Endothelial cell of umbilical vein (primary cell): Measurements from ENCODE around the gene CLCN4.

Source experiments
- EZH2 ChIP-seq: IDR thresholded peaks from 2 replicates; pipeline ENCODE4 v1.6.1; 2012; ENCODE audit warnings: borderline replicate concordance, low read depth, mild to moderate bottlenecking, moderate library complexity, low read length, inconsistent platforms; ENCODE audit not compliant: severe bottlenecking
- JUN ChIP-seq: IDR thresholded peaks from 2 replicates; pipeline ENCODE4 v1.6.1; 2011; ENCODE audit warnings: borderline replicate concordance, low read depth; ENCODE audit not compliant: insufficient read length, insufficient read depth
- POLR2A ChIP-seq: IDR thresholded peaks from 2 replicates; pipeline ENCODE4 v1.6.1; 2012; ENCODE audit warnings: low read depth, mild to moderate bottlenecking, control low read depth, low read length
- POLR2AphosphoS5 ChIP-seq: IDR thresholded peaks from 2 replicates; pipeline ENCODE4 v1.6.1; 2012; ENCODE audit warnings: low read depth, mild to moderate bottlenecking, control low read depth, low read length, moderate library complexity; ENCODE audit not compliant: insufficient read depth
- TF ChIP-seq, protein P1 (sequence below), 2 donors: IDR thresholded peaks; 1 replicate in 1 of 2; 2 replicates in 1 of 2; pipeline ENCODE4 v1.5.1; 2011; ENCODE audit warnings: low read length in 2 of 2, mild to moderate bottlenecking in 2 of 2, moderate library complexity in 2 of 2, control low read depth in 1 of 2, inconsistent platforms in 1 of 2, low read depth in 1 of 2; ENCODE audit not compliant: insufficient read depth in 1 of 2; ENCODE audit errors: extremely low read depth in 1 of 2

DNA sequence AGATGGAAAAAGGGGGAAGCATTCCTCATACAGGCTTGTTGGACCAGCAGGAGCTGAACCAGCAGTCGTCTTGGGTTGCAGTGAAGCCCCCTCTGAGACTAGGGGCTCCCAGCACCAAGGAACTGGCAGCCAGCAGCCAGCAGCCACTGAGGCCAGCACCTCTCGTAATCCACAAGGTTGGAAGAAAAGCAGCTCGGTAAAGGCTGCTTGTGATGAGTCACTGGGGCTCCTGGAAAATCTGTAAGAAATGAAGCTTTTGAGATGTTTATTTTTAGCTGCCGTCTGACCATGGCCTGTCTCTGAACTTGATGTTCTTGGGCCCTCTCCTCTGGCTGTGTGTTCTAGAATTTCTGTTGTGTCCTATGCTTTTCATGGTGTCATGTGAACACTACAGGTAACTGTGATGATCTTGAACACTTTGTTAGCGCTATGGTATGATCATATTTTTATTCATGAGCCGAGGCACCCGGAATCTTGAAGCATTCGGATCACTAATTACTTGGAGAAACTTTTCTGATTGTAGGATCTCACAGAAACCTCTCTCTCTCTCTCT lies 18.6 kb downstream of the CLCN4 start:
- TF ChIP-seq POLR2AphosphoS5: no peak
- TF ChIP-seq, protein P1, sequence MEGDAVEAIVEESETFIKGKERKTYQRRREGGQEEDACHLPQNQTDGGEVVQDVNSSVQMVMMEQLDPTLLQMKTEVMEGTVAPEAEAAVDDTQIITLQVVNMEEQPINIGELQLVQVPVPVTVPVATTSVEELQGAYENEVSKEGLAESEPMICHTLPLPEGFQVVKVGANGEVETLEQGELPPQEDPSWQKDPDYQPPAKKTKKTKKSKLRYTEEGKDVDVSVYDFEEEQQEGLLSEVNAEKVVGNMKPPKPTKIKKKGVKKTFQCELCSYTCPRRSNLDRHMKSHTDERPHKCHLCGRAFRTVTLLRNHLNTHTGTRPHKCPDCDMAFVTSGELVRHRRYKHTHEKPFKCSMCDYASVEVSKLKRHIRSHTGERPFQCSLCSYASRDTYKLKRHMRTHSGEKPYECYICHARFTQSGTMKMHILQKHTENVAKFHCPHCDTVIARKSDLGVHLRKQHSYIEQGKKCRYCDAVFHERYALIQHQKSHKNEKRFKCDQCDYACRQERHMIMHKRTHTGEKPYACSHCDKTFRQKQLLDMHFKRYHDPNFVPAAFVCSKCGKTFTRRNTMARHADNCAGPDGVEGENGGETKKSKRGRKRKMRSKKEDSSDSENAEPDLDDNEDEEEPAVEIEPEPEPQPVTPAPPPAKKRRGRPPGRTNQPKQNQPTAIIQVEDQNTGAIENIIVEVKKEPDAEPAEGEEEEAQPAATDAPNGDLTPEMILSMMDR (IDR thresholded peaks at IDR 0.05; ENCODE audit: extremely low read depth in 1 of 2, insufficient read depth in 1 of 2, low read depth in 1 of 2, low read length in 2 of 2): no peak
- TF ChIP-seq POLR2A: no peak
- no peak for TF ChIP-seq EZH2
- no peak for TF ChIP-seq JUN
